SK-N-SH (cell line): ENCODE results near the gene PRG2. TPM values are rescaled to one million over a fixed set of nuclear protein-coding genes. Genes with fewer than 3 reads are reported as not detected.

Experiments used
- CTCF ChIA-PET: fragments of 300-600, 350-600 bp; formaldehyde crosslinking; extraction: SDS; loops from one replicate; lab custom pipeline; 2021; lab: Yijun Ruan, JAX
- POLR2A ChIA-PET: fragments of 350-600 bp; sonication (Branson Sonifier 250); formaldehyde crosslinking; extraction: SDS; loops from one replicate; lab custom pipeline; 2020; ENCODE audit warnings: antibody characterized with exemption, inconsistent platforms; lab: Yijun Ruan, JAX
- DNase-seq: peaks from one replicate; pipeline ENCODE4 v3.0.0; 2012
- H2AFZ ChIP-seq: fragments of 200-600 bp; sonication (generic); 2 replicates; pipeline ENCODE4 v1.8.1; 2016; ENCODE audit warnings: antibody characterized with exemption, mild to moderate bottlenecking, low read depth
- H3F3A ChIP-seq: fragments of 200-600 bp; sonication (generic); replicated peaks from 2 replicates; pipeline ENCODE3; 2016; ENCODE audit warnings: antibody characterized with exemption, mild to moderate bottlenecking; ENCODE audit not compliant: insufficient read depth
- H3K27ac ChIP-seq, 2 experiments: fragments of 200-500 bp in 1 of 2; fragments of 200-600 bp in 1 of 2; sonication (Bioruptor generic) in 1 of 2; sonication (generic), shearing (Covaris generic) in 1 of 2; 2 replicates each; pipeline versions ENCODE4 v1.5.1 to v1.6.1; 2014 to 2016; ENCODE audit warnings: low read depth in 2 of 2, inconsistent platforms in 1 of 2, low read length in 1 of 2, mild to moderate bottlenecking in 1 of 2, mixed read lengths in 1 of 2
- H3K27me3 ChIP-seq: fragments of 200-600 bp; sonication (generic), shearing (Covaris generic); 2 replicates; pipeline ENCODE4 v1.6.1; 2016; ENCODE audit warnings: mixed run types; ENCODE audit not compliant: insufficient read depth
- H3K36me3 ChIP-seq, 2 experiments: fragments of 200-500 bp in 1 of 2; fragments of 200-600 bp in 1 of 2; sonication (Bioruptor generic) in 1 of 2; sonication (generic) in 1 of 2; replicated peaks in 1 of 2; 2 replicates each; pipeline versions ENCODE3 to v1.5.1; 2014 to 2016; ENCODE audit warnings: low read length in 1 of 2, mild to moderate bottlenecking in 1 of 2; ENCODE audit not compliant: insufficient read depth in 2 of 2, control insufficient read depth in 1 of 2
- H3K4me1 ChIP-seq, 2 experiments: fragments of 200-500 bp in 1 of 2; fragments of 200-600 bp in 1 of 2; sonication (Bioruptor generic) in 1 of 2; sonication (generic), shearing (Covaris generic) in 1 of 2; 2 replicates each; pipeline versions ENCODE4 v1.5.1 to v1.6.1; 2014 to 2016; ENCODE audit warnings: low read depth in 1 of 2, low read length in 1 of 2, mixed run types in 1 of 2; ENCODE audit not compliant: insufficient read depth in 2 of 2, control insufficient read depth in 1 of 2
- H3K4me2 ChIP-seq: fragments of 200-600 bp; sonication (generic), shearing (Covaris generic); 2 replicates; pipeline ENCODE4 v1.6.1; 2017; ENCODE audit warnings: mixed run types
- H3K4me3 ChIP-seq, 2 experiments: fragments of 200-500 bp in 1 of 2; fragments of 200-600 bp in 1 of 2; sonication (Bioruptor generic) in 1 of 2; sonication (generic), shearing (Covaris generic) in 1 of 2; 2 replicates each; pipeline versions ENCODE4 v1.5.1 to v1.8.1; 2014 to 2016; ENCODE audit warnings: low read depth in 2 of 2, inconsistent platforms in 1 of 2, low read length in 1 of 2, mild to moderate bottlenecking in 1 of 2, mixed read lengths in 1 of 2, moderate library complexity in 1 of 2
- H3K79me2 ChIP-seq: fragments of 200-600 bp; sonication (generic); 2 replicates; pipeline ENCODE4 v1.8.1; 2017; ENCODE audit warnings: mild to moderate bottlenecking; ENCODE audit not compliant: insufficient read depth
- H3K9ac ChIP-seq: fragments of 200-600 bp; sonication (generic); 2 replicates; pipeline ENCODE4 v1.6.1; 2017; ENCODE audit warnings: mixed run types
- H3K9me2 ChIP-seq: fragments of 200-600 bp; sonication (generic); 2 replicates; pipeline ENCODE4 v1.6.1; 2017; ENCODE audit warnings: mixed run types
- H3K9me3 ChIP-seq: fragments of 200-600 bp; sonication (generic); 2 replicates; pipeline ENCODE4 v1.6.1; 2017; ENCODE audit warnings: mixed run types, mild to moderate bottlenecking, moderate library complexity
- H4K20me1 ChIP-seq: fragments of 200-600 bp; sonication (generic); 2 replicates; pipeline ENCODE4 v1.6.1; 2017; ENCODE audit warnings: mild to moderate bottlenecking, mixed run types; ENCODE audit not compliant: insufficient read depth
- ELF1 ChIP-seq: IDR thresholded peaks from 2 replicates; pipeline ENCODE4 v1.4.0; 2012
- FOSL2 ChIP-seq: IDR thresholded peaks from 2 replicates; pipeline ENCODE4 v1.4.0; 2012; ENCODE audit warnings: low read depth, mild to moderate bottlenecking, moderate library complexity, borderline replicate concordance
- GABPA ChIP-seq: IDR thresholded peaks from 2 replicates; pipeline ENCODE4 v1.4.0; 2012; ENCODE audit warnings: low read depth, mild to moderate bottlenecking
- GATA2 ChIP-seq: sonication (generic); formaldehyde crosslinking; IDR thresholded peaks from 2 replicates; pipeline ENCODE4 v1.5.0; 2020; ENCODE audit warnings: mild to moderate bottlenecking, missing genetic modification reagents
- JUND ChIP-seq: IDR thresholded peaks from 2 replicates; pipeline ENCODE4 v1.4.0; 2012
- MEF2A ChIP-seq: IDR thresholded peaks from 2 replicates; pipeline ENCODE4 v1.4.0; 2012; ENCODE audit warnings: low read depth, borderline replicate concordance
- NFIC ChIP-seq: IDR thresholded peaks from 2 replicates; pipeline ENCODE4 v1.4.0; 2012; ENCODE audit warnings: borderline replicate concordance
- NRF1 ChIP-seq: IDR thresholded peaks from 2 replicates; pipeline ENCODE4 v1.6.1; 2012; ENCODE audit warnings: low read depth, mild to moderate bottlenecking, low read length
- POLR2AphosphoS5 ChIP-seq: IDR thresholded peaks from 2 replicates; pipeline ENCODE4 v1.6.1; 2012; ENCODE audit warnings: low read depth, low read length
- RFX5 ChIP-seq: IDR thresholded peaks from 2 replicates; pipeline ENCODE4 v1.6.1; 2012; ENCODE audit warnings: mild to moderate bottlenecking, improper control_type of control experiment, low read length
- RXRA ChIP-seq: IDR thresholded peaks from 2 replicates; pipeline ENCODE4 v1.4.0; 2012; ENCODE audit warnings: low read depth, mild to moderate bottlenecking, borderline replicate concordance
- SMC3 ChIP-seq: IDR thresholded peaks from 2 replicates; pipeline ENCODE4 v1.6.1; 2012; ENCODE audit warnings: low read depth, low read length, improper control_type of control experiment
- YY1 ChIP-seq: IDR thresholded peaks from 2 replicates; pipeline ENCODE4 v1.4.0; 2012; ENCODE audit warnings: low read depth, mild to moderate bottlenecking
- WGBS: methylation state at CpG from one replicate; pipeline ENCODE4 v1.1.6; 2017; ENCODE audit warnings: low lambda C conversion rate; 5-methylcytosine and 5-hydroxymethylcytosine counted together
- polyA plus RNA-seq, 3 experiments: library from polyadenylated mRNA; depleted of rRNA; stranded (reverse); fragments of >200 nt; gene quantifications; 2 replicates each; pipeline ENCODE4 v1.2.3, GENCODE V29; 2012
- TF ChIP-seq, protein P1 (sequence below): IDR thresholded peaks from 2 replicates; pipeline ENCODE4 v1.4.0; 2012; ENCODE audit warnings: low read depth
- TF ChIP-seq, protein P2 (sequence below): fragments of 200-600 bp; sonication (generic); IDR thresholded peaks from 2 replicates; pipeline ENCODE4 v1.6.1; 2017; ENCODE audit warnings: antibody characterized with exemption, mild to moderate bottlenecking, moderate library complexity
- TF ChIP-seq, protein P3 (sequence below): IDR thresholded peaks from 2 replicates; pipeline ENCODE4 v1.6.1; 2012; ENCODE audit warnings: mild to moderate bottlenecking, low read depth, low read length, moderate library complexity
- TF ChIP-seq, protein P4 (sequence below): fragments of 150-350 bp; IDR thresholded peaks from 2 replicates; pipeline ENCODE4 v1.6.1; 2017; ENCODE audit warnings: antibody characterized with exemption, low read length, low read depth, borderline replicate concordance
- TF ChIP-seq, protein P5 (sequence below): IDR thresholded peaks from 2 replicates; pipeline ENCODE4 v1.4.0; 2012; ENCODE audit warnings: low read depth, borderline replicate concordance
- TF ChIP-seq, protein P6 (sequence below): IDR thresholded peaks from 2 replicates; pipeline ENCODE4; 2012

Gene PRG2
- polyA plus RNA-seq, 1 of the 3 experiments (the other 2 are of a cell fraction): not detected

DNA sequence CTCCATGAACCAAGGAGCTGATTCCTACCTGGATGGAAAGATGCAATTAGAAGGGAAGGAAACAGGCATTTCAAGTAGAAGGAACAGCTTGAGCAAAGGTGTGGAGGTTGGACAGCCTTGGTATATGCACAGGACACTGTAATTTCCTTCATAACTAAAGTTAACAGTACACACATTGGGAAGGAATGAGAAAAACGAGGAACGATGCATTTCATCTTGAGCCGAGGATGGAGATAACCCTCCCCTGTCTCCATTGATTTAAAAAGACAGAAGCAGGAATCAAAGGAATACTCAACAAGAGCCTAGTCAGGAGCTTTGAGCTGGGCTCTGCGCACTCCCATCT is 2.3 kb upstream of the PRG2 start:
- no peaks in the 10 kb centered on the region for H3K36me3 ChIP-seq
- CTCF ChIA-PET: interaction anchor here (1.2 to 1.3 kb wide), 2 partner anchors 66 to 101 kb away, joined by 3 read pairs; no protein-coding TSS in a partner anchor
- no peak overlapping the region for H3K4me3 ChIP-seq
- WGBS: 54% methylated on average over 3 of the region's 4 CpGs
- H3K9ac ChIP-seq: no peak overlapping the region
- peaks cover 6% of the 10 kb centered on the region; the same call in 1 of the 2 replicates for H3K27me3 ChIP-seq
- H4K20me1 ChIP-seq: no peaks in the 10 kb centered on the region
- no peaks in the 10 kb centered on the region; a peak in 1 of 4 replicates for H3K4me1 ChIP-seq
- no peak overlapping the region for H3K27ac ChIP-seq
- H3K4me2 ChIP-seq: no peak overlapping the region
- no peak overlapping the region for H2AFZ ChIP-seq
- no peaks in the 10 kb centered on the region for H3K79me2 ChIP-seq
- POLR2A ChIA-PET: no interaction called here
- no peaks in the 10 kb centered on the region for H3K9me3 ChIP-seq
- H3F3A ChIP-seq: no peaks in the 10 kb centered on the region
- TF ChIP-seq RXRA (no peak), SMC3 (no peak), GATA2 (CRISPR knock-in tag) (no peak), NFIC (no peak), JUND (no peak), NRF1 (no peak), GABPA (no peak), YY1 (no peak), RFX5 (no peak), MEF2A (no peak), ELF1 (no peak), POLR2AphosphoS5 (no peak), FOSL2 (no peak)
- TF ChIP-seq, protein P1, sequence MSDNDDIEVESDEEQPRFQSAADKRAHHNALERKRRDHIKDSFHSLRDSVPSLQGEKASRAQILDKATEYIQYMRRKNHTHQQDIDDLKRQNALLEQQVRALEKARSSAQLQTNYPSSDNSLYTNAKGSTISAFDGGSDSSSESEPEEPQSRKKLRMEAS: no peak
- TF ChIP-seq, protein P2, sequence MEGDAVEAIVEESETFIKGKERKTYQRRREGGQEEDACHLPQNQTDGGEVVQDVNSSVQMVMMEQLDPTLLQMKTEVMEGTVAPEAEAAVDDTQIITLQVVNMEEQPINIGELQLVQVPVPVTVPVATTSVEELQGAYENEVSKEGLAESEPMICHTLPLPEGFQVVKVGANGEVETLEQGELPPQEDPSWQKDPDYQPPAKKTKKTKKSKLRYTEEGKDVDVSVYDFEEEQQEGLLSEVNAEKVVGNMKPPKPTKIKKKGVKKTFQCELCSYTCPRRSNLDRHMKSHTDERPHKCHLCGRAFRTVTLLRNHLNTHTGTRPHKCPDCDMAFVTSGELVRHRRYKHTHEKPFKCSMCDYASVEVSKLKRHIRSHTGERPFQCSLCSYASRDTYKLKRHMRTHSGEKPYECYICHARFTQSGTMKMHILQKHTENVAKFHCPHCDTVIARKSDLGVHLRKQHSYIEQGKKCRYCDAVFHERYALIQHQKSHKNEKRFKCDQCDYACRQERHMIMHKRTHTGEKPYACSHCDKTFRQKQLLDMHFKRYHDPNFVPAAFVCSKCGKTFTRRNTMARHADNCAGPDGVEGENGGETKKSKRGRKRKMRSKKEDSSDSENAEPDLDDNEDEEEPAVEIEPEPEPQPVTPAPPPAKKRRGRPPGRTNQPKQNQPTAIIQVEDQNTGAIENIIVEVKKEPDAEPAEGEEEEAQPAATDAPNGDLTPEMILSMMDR: no peak
- TF ChIP-seq, protein P3, sequence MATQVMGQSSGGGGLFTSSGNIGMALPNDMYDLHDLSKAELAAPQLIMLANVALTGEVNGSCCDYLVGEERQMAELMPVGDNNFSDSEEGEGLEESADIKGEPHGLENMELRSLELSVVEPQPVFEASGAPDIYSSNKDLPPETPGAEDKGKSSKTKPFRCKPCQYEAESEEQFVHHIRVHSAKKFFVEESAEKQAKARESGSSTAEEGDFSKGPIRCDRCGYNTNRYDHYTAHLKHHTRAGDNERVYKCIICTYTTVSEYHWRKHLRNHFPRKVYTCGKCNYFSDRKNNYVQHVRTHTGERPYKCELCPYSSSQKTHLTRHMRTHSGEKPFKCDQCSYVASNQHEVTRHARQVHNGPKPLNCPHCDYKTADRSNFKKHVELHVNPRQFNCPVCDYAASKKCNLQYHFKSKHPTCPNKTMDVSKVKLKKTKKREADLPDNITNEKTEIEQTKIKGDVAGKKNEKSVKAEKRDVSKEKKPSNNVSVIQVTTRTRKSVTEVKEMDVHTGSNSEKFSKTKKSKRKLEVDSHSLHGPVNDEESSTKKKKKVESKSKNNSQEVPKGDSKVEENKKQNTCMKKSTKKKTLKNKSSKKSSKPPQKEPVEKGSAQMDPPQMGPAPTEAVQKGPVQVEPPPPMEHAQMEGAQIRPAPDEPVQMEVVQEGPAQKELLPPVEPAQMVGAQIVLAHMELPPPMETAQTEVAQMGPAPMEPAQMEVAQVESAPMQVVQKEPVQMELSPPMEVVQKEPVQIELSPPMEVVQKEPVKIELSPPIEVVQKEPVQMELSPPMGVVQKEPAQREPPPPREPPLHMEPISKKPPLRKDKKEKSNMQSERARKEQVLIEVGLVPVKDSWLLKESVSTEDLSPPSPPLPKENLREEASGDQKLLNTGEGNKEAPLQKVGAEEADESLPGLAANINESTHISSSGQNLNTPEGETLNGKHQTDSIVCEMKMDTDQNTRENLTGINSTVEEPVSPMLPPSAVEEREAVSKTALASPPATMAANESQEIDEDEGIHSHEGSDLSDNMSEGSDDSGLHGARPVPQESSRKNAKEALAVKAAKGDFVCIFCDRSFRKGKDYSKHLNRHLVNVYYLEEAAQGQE: no peak
- TF ChIP-seq, protein P4, sequence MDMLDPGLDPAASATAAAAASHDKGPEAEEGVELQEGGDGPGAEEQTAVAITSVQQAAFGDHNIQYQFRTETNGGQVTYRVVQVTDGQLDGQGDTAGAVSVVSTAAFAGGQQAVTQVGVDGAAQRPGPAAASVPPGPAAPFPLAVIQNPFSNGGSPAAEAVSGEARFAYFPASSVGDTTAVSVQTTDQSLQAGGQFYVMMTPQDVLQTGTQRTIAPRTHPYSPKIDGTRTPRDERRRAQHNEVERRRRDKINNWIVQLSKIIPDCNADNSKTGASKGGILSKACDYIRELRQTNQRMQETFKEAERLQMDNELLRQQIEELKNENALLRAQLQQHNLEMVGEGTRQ: no peak
- TF ChIP-seq, protein P5, sequence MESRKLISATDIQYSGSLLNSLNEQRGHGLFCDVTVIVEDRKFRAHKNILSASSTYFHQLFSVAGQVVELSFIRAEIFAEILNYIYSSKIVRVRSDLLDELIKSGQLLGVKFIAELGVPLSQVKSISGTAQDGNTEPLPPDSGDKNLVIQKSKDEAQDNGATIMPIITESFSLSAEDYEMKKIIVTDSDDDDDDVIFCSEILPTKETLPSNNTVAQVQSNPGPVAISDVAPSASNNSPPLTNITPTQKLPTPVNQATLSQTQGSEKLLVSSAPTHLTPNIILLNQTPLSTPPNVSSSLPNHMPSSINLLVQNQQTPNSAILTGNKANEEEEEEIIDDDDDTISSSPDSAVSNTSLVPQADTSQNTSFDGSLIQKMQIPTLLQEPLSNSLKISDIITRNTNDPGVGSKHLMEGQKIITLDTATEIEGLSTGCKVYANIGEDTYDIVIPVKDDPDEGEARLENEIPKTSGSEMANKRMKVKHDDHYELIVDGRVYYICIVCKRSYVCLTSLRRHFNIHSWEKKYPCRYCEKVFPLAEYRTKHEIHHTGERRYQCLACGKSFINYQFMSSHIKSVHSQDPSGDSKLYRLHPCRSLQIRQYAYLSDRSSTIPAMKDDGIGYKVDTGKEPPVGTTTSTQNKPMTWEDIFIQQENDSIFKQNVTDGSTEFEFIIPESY: no peak
- TF ChIP-seq, protein P6, sequence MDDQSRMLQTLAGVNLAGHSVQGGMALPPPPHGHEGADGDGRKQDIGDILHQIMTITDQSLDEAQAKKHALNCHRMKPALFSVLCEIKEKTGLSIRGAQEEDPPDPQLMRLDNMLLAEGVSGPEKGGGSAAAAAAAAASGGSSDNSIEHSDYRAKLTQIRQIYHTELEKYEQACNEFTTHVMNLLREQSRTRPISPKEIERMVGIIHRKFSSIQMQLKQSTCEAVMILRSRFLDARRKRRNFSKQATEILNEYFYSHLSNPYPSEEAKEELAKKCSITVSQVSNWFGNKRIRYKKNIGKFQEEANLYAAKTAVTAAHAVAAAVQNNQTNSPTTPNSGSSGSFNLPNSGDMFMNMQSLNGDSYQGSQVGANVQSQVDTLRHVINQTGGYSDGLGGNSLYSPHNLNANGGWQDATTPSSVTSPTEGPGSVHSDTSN: no peak
- DNase-seq: no peak
- no peaks in the 10 kb centered on the region for H3K9me2 ChIP-seq
